ENCODE measurements around the gene KIF27.
"Not testable (repeated sequence)": the region's sequence is repeated elsewhere in the genome, so short reads cannot be mapped to it uniquely, and the experiment has no call there.

Gene KIF27

GRCh38 chr9:83900615-83901014 is 20.6 kb downstream of the KIF27 start:
- not testable (repeated sequence) for H3K36me3 ChIP-seq (ENCODE audit: control insufficient read depth in 2 of 2, insufficient read depth in 2 of 2, low read length in 2 of 2); H3K4me3 ChIP-seq (ENCODE audit: low read length in 2 of 2); H3K27me3 ChIP-seq (ENCODE audit: control insufficient read depth in 2 of 2, insufficient read depth in 2 of 2, low read length in 2 of 2); H3K27ac ChIP-seq (ENCODE audit: low read depth in 2 of 2, low read length in 2 of 2); H3K9me3 ChIP-seq (ENCODE audit: control insufficient read depth in 2 of 2, low read length in 2 of 2); H3K9ac ChIP-seq (ENCODE audit: low read depth in 1 of 2, low read length in 2 of 2); H3K4me1 ChIP-seq (ENCODE audit: control insufficient read depth in 2 of 2, insufficient read depth in 2 of 2, low read length in 2 of 2)

GRCh38 chr9:83894301-83894700 is 26.9 kb downstream of the KIF27 start:
- H3K36me3 ChIP-seq (ENCODE audit: control insufficient read depth in 2 of 2, insufficient read depth in 2 of 2, low read length in 2 of 2); H3K27me3 ChIP-seq (ENCODE audit: control insufficient read depth in 2 of 2, insufficient read depth in 2 of 2, low read length in 2 of 2); H3K4me1 ChIP-seq (ENCODE audit: control insufficient read depth in 2 of 2, insufficient read depth in 2 of 2, low read length in 2 of 2); H3K9ac ChIP-seq (ENCODE audit: low read depth in 1 of 2, low read length in 2 of 2); H3K9me3 ChIP-seq (ENCODE audit: control insufficient read depth in 2 of 2, low read length in 2 of 2); H3K27ac ChIP-seq (ENCODE audit: low read depth in 2 of 2, low read length in 2 of 2); H3K4me3 ChIP-seq (ENCODE audit: low read length in 2 of 2): not testable (repeated sequence)

- not testable (repeated sequence) for H3K36me3 ChIP-seq (ENCODE audit: control insufficient read depth in 2 of 2, insufficient read depth in 2 of 2, low read length in 2 of 2); H3K9me3 ChIP-seq (ENCODE audit: control insufficient read depth in 2 of 2, low read length in 2 of 2); H3K4me1 ChIP-seq (ENCODE audit: control insufficient read depth in 2 of 2, insufficient read depth in 2 of 2, low read length in 2 of 2); H3K27ac ChIP-seq (ENCODE audit: low read depth in 2 of 2, low read length in 2 of 2); H3K27me3 ChIP-seq (ENCODE audit: control insufficient read depth in 2 of 2, insufficient read depth in 2 of 2, low read length in 2 of 2); H3K9ac ChIP-seq (ENCODE audit: low read depth in 1 of 2, low read length in 2 of 2); H3K4me3 ChIP-seq (ENCODE audit: low read length in 2 of 2)
Observed at GRCh38 chr9:83886498-83886897, 34.7 kb downstream of the KIF27 start.

- not testable (repeated sequence) for H3K27me3 ChIP-seq (ENCODE audit: control insufficient read depth in 2 of 2, insufficient read depth in 2 of 2, low read length in 2 of 2)
Observed at GRCh38 chr9:83885559-83886240, 35.5 kb downstream of the KIF27 start.

GRCh38 chr9:83881687-83882408 is 39.4 kb downstream of the KIF27 start:
- H3K36me3 ChIP-seq (ENCODE audit: control insufficient read depth in 2 of 2, insufficient read depth in 2 of 2, low read length in 2 of 2); H3K27ac ChIP-seq (ENCODE audit: low read depth in 2 of 2, low read length in 2 of 2); H3K27me3 ChIP-seq (ENCODE audit: control insufficient read depth in 2 of 2, insufficient read depth in 2 of 2, low read length in 2 of 2): not testable (repeated sequence)

More at GRCh38 chr9:83885559-83886240, 35.5 kb downstream of the KIF27 start:
- H3K36me3 ChIP-seq (ENCODE audit: control insufficient read depth in 2 of 2, insufficient read depth in 2 of 2, low read length in 2 of 2); H3K4me3 ChIP-seq (ENCODE audit: low read length in 2 of 2); H3K27ac ChIP-seq (ENCODE audit: low read depth in 2 of 2, low read length in 2 of 2); H3K9me3 ChIP-seq (ENCODE audit: control insufficient read depth in 2 of 2, low read length in 2 of 2); H3K9ac ChIP-seq (ENCODE audit: low read depth in 1 of 2, low read length in 2 of 2); H3K4me1 ChIP-seq (ENCODE audit: control insufficient read depth in 2 of 2, insufficient read depth in 2 of 2, low read length in 2 of 2): not testable (repeated sequence)

GRCh38 chr9:83875559-83875958 is 45.7 kb downstream of the KIF27 start:
- H3K27ac ChIP-seq (ENCODE audit: low read depth in 2 of 2, low read length in 2 of 2); H3K27me3 ChIP-seq (ENCODE audit: control insufficient read depth in 2 of 2, insufficient read depth in 2 of 2, low read length in 2 of 2); H3K4me3 ChIP-seq (ENCODE audit: low read length in 2 of 2); H3K9ac ChIP-seq (ENCODE audit: low read depth in 1 of 2, low read length in 2 of 2); H3K36me3 ChIP-seq (ENCODE audit: control insufficient read depth in 2 of 2, insufficient read depth in 2 of 2, low read length in 2 of 2); H3K4me1 ChIP-seq (ENCODE audit: control insufficient read depth in 2 of 2, insufficient read depth in 2 of 2, low read length in 2 of 2); H3K9me3 ChIP-seq (ENCODE audit: control insufficient read depth in 2 of 2, low read length in 2 of 2): not testable (repeated sequence)

More at GRCh38 chr9:83881687-83882408, 39.4 kb downstream of the KIF27 start:
- not testable (repeated sequence) for H3K4me1 ChIP-seq (ENCODE audit: control insufficient read depth in 2 of 2, insufficient read depth in 2 of 2, low read length in 2 of 2); H3K9ac ChIP-seq (ENCODE audit: low read depth in 1 of 2, low read length in 2 of 2); H3K4me3 ChIP-seq (ENCODE audit: low read length in 2 of 2); H3K9me3 ChIP-seq (ENCODE audit: control insufficient read depth in 2 of 2, low read length in 2 of 2)

- not testable (repeated sequence) for H3K27me3 ChIP-seq (ENCODE audit: control insufficient read depth in 2 of 2, insufficient read depth in 2 of 2, low read length in 2 of 2); H3K9me3 ChIP-seq (ENCODE audit: control insufficient read depth in 2 of 2, low read length in 2 of 2); H3K9ac ChIP-seq (ENCODE audit: low read depth in 1 of 2, low read length in 2 of 2); H3K4me3 ChIP-seq (ENCODE audit: low read length in 2 of 2); H3K4me1 ChIP-seq (ENCODE audit: control insufficient read depth in 2 of 2, insufficient read depth in 2 of 2, low read length in 2 of 2); H3K27ac ChIP-seq (ENCODE audit: low read depth in 2 of 2, low read length in 2 of 2)
- peaks cover 0 to 10% of the 10 kb centered on the region in 2 donors for H3K36me3 ChIP-seq (ENCODE audit: control insufficient read depth in 2 of 2, insufficient read depth in 2 of 2, low read length in 2 of 2)
Observed at GRCh38 chr9:83849895-83850294, 71.3 kb downstream of the KIF27 start.

GRCh38 chr9:83837070-83837643 is 84.1 kb downstream of the KIF27 start:
- not testable (repeated sequence) for H3K4me1 ChIP-seq (ENCODE audit: control insufficient read depth in 2 of 2, insufficient read depth in 2 of 2, low read length in 2 of 2); H3K9ac ChIP-seq (ENCODE audit: low read depth in 1 of 2, low read length in 2 of 2); H3K27me3 ChIP-seq (ENCODE audit: control insufficient read depth in 2 of 2, insufficient read depth in 2 of 2, low read length in 2 of 2); H3K27ac ChIP-seq (ENCODE audit: low read depth in 2 of 2, low read length in 2 of 2); H3K9me3 ChIP-seq (ENCODE audit: control insufficient read depth in 2 of 2, low read length in 2 of 2); H3K4me3 ChIP-seq (ENCODE audit: low read length in 2 of 2); H3K36me3 ChIP-seq (ENCODE audit: control insufficient read depth in 2 of 2, insufficient read depth in 2 of 2, low read length in 2 of 2)

GRCh38 chr9:83830426-83831071 is 90.7 kb downstream of the KIF27 start:
- not testable (repeated sequence) for H3K27me3 ChIP-seq (ENCODE audit: control insufficient read depth in 2 of 2, insufficient read depth in 2 of 2, low read length in 2 of 2); H3K4me1 ChIP-seq (ENCODE audit: control insufficient read depth in 2 of 2, insufficient read depth in 2 of 2, low read length in 2 of 2); H3K9ac ChIP-seq (ENCODE audit: low read depth in 1 of 2, low read length in 2 of 2); H3K4me3 ChIP-seq (ENCODE audit: low read length in 2 of 2); H3K36me3 ChIP-seq (ENCODE audit: control insufficient read depth in 2 of 2, insufficient read depth in 2 of 2, low read length in 2 of 2); H3K27ac ChIP-seq (ENCODE audit: low read depth in 2 of 2, low read length in 2 of 2); H3K9me3 ChIP-seq (ENCODE audit: control insufficient read depth in 2 of 2, low read length in 2 of 2)

GRCh38 chr9:83824986-83825623 is 96.1 kb downstream of the KIF27 start:
- H3K27me3 ChIP-seq (ENCODE audit: control insufficient read depth in 2 of 2, insufficient read depth in 2 of 2, low read length in 2 of 2); H3K9ac ChIP-seq (ENCODE audit: low read depth in 1 of 2, low read length in 2 of 2); H3K4me1 ChIP-seq (ENCODE audit: control insufficient read depth in 2 of 2, insufficient read depth in 2 of 2, low read length in 2 of 2); H3K9me3 ChIP-seq (ENCODE audit: control insufficient read depth in 2 of 2, low read length in 2 of 2); H3K4me3 ChIP-seq (ENCODE audit: low read length in 2 of 2); H3K27ac ChIP-seq (ENCODE audit: low read depth in 2 of 2, low read length in 2 of 2); H3K36me3 ChIP-seq (ENCODE audit: control insufficient read depth in 2 of 2, insufficient read depth in 2 of 2, low read length in 2 of 2): not testable (repeated sequence)

Data from mucosa of rectum (tissue), 2 donors.